D721Med (cell line): ENCODE data around the gene VKORC1.

Source experiments
- DNase-seq: peaks from one replicate; pipeline ENCODE4 v3.0.0; 2011; ENCODE audit warnings: low spot score; ENCODE audit not compliant: insufficient read length
- FAIRE-seq: peaks from 2 replicates; lab custom pipeline; 2011; peaks lifted over from hg19 to GRCh38; lab: Jason Lieb, UNC
- TF ChIP-seq, protein P1 (sequence below): IDR thresholded peaks from 2 replicates; pipeline ENCODE4 v1.5.1; 2012; ENCODE audit warnings: mild to moderate bottlenecking, control low read depth; ENCODE audit not compliant: insufficient read depth; ENCODE audit errors: missing control alignments

Gene VKORC1

GRCh38 chr16:31117384-31118222, 23.0 kb upstream of the VKORC1 start, which contains the start of gene KAT8:
TSS of gene KAT8 (plus strand) at chr16:31117664. CDS start at chr16:31117682, 18 bp downstream.
- DNase-seq (peak; percentile 93), FAIRE-seq (no peak)
- TF ChIP-seq, protein P1, sequence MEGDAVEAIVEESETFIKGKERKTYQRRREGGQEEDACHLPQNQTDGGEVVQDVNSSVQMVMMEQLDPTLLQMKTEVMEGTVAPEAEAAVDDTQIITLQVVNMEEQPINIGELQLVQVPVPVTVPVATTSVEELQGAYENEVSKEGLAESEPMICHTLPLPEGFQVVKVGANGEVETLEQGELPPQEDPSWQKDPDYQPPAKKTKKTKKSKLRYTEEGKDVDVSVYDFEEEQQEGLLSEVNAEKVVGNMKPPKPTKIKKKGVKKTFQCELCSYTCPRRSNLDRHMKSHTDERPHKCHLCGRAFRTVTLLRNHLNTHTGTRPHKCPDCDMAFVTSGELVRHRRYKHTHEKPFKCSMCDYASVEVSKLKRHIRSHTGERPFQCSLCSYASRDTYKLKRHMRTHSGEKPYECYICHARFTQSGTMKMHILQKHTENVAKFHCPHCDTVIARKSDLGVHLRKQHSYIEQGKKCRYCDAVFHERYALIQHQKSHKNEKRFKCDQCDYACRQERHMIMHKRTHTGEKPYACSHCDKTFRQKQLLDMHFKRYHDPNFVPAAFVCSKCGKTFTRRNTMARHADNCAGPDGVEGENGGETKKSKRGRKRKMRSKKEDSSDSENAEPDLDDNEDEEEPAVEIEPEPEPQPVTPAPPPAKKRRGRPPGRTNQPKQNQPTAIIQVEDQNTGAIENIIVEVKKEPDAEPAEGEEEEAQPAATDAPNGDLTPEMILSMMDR: no peak

DNA sequence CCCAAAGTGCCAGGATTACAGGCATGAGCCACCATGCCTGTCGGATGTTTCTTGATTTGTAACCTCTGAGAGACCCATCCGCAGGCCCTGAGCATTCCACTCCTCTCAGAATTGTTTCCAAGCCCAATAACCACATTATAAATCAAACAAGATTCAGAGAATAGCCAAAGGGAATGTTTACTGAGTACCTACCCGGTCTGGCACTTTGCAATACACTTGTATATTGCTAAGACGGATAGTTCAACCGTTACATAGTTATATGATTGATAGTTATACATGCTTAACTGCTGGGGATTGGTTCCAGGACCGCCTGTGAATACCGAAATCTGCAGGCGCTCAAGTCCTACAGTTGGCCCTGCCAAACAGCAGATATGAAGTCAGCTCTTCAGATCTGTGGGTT, 19.9 kb upstream of the VKORC1 start:
- TF ChIP-seq, protein P1: no peak
- DNase-seq (no peak), FAIRE-seq (no peak)

DNA sequence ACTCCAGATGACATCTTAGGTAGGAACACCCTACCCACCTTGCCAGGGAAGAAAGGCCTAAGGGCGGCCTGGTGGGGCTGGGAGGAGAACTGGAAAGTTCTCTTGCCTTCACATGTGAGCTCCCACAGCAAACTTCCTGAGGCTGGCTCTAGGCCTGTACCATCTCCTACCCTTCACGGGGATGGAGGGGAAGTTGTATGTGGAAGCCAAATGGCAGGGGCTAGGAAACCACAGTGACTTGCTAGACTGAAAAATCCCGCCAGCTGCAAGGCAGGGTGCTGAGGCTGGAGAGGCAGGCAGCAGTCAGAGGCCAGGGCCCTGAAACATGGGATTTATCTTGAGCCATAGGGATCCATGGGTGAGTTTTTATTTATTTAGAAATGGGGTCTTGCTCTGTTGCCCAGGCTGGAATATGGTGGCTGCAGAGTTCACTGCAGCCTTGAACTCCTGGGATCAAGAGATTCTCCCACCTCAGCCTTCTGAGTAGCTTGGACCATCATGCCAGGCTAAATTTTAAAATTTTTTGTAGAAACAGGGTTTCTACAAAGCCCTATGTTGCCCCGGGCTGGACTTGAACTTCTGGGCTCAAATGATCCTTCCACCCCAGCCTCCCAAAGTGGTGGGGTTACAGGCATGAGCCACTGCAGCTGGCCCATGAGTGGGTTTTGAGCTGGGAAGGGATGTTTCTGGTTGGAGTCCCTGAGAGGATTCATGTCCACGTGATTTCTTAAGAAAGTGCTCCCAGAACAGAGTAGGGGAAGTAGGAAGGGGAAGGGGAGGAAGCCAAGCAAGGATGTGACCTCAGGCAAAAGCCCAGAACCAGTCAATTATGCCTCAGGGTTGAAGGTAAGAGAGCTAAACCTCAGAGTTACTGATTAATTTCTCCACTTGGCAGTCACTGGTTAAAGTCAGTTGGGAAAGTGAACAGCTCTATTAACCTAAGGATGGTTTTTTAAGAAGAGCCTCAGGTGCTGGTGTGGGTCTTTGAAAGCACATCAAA, 18.8 kb upstream of the VKORC1 start:
- DNase-seq: no peak
- FAIRE-seq: no peak
- TF ChIP-seq, protein P1: no peak

GRCh38 chr16:31112711-31113110, 18.1 kb upstream of the VKORC1 start:
- DNase-seq (no peak), FAIRE-seq (no peak)
- TF ChIP-seq, protein P1: no peak

- no peak for FAIRE-seq
- DNase-seq: no peak
- TF ChIP-seq, protein P1: no peak
Measured at GRCh38 chr16:31111881-31112466, 17.4 kb upstream of the VKORC1 start.

DNA sequence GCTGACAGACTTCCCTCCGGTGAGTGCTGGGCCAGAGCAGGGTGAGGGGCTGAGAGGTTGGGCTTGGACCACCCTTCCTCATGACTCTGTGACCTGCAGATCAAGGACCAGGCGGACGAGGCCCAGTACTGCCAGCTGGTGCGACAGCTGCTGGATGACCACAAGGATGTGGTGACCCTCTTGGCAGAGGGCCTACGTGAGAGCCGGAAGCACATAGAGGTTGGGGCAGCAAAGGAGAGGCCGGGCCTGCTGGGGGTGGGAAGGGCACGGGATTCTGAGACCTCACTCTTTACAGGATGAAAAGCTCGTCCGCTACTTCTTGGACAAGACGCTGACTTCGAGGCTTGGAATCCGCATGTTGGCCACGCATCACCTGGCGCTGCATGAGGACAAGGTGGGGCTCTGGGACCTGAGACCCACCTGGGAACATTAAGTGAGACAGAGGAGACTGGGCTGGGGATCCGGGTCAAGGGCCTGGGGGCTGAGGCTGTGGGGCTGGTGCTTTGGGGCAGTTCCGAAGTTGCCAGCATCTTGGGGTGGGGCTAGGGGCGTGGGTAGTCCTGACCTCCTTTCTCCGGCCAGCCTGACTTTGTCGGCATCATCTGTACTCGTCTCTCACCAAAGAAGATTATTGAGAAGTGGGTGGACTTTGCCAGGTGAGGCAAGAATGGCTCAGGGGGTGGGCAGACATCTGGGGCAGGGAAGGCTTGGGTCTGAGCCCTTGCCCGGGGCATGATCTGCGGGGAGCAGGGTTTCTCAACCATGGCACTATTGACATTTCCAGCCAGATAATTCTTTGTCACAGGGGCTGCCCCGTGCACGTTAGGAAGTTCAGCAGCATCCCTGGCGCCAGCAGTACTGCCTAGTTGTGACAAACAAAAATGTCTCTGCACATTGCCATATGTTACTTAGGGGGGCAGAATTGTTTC, 15.8 kb upstream of the VKORC1 start:
- TF ChIP-seq, protein P1: no peak
- no peak for FAIRE-seq
- no peak for DNase-seq
